Neuronal stem cell (in vitro differentiated cells): ENCODE measurements around the gene EPB41.
"Not testable (repeated sequence)": the region's sequence is repeated elsewhere in the genome, so short reads cannot be mapped to it uniquely, and the experiment has no call there.

Source experiments
- DNase-seq: peaks from one replicate; pipeline ENCODE4 v3.0.0-alpha.2; 2013; ENCODE audit warnings: low spot score
- H2AFZ ChIP-seq: one replicate; pipeline ENCODE4 v1.6.1; 2013; ENCODE audit warnings: mild to moderate bottlenecking, low read length, inconsistent platforms
- H2AK5ac ChIP-seq: 2 replicates; pipeline ENCODE4 v1.6.1; 2013; ENCODE audit warnings: low read depth, mild to moderate bottlenecking, inconsistent platforms, low read length, moderate library complexity, mixed read lengths
- H2BK120ac ChIP-seq: 2 replicates; pipeline ENCODE4 v1.6.1; 2013; ENCODE audit warnings: low read depth, mild to moderate bottlenecking, inconsistent platforms, low read length, moderate library complexity, mixed read lengths
- H2BK12ac ChIP-seq: one replicate; pipeline ENCODE4 v1.6.1; 2013; ENCODE audit warnings: low read length, inconsistent platforms
- H2BK15ac ChIP-seq: 2 replicates; pipeline ENCODE4 v1.6.1; 2013; ENCODE audit warnings: mild to moderate bottlenecking, low read length, inconsistent platforms, mixed read lengths
- H2BK5ac ChIP-seq: one replicate; pipeline ENCODE4 v1.6.1; 2013; ENCODE audit warnings: inconsistent platforms, mild to moderate bottlenecking, low read length, moderate library complexity
- H3K14ac ChIP-seq: one replicate; pipeline ENCODE4 v1.6.1; 2013; ENCODE audit warnings: low read length, inconsistent platforms
- H3K18ac ChIP-seq: 2 replicates; pipeline ENCODE4 v1.6.1; 2013; ENCODE audit warnings: low read length, inconsistent platforms
- H3K23ac ChIP-seq: 2 replicates; pipeline ENCODE4 v1.6.1; 2013; ENCODE audit warnings: low read depth, mild to moderate bottlenecking, mixed read lengths, low read length, inconsistent platforms; ENCODE audit not compliant: poor library complexity
- H3K27ac ChIP-seq: replicated peaks from 3 replicates; pipeline ENCODE4 v1.5.1; 2013; ENCODE audit warnings: low read length, inconsistent platforms
- H3K27me3 ChIP-seq, 3 experiments: 2 replicates each; pipeline ENCODE4 v1.6.1; 2013; ENCODE audit warnings: low read length in 3 of 3, mild to moderate bottlenecking in 2 of 3, inconsistent platforms in 1 of 3, low read depth in 1 of 3, mixed read lengths in 1 of 3, moderate library complexity in 1 of 3; ENCODE audit not compliant: control insufficient read depth in 3 of 3, insufficient read depth in 3 of 3
- H3K36me3 ChIP-seq, 2 donors: replicated peaks in 1 of 2; 2 replicates each; pipeline ENCODE4 v1.6.1; 2013; ENCODE audit warnings: low read length in 2 of 2; ENCODE audit not compliant: control insufficient read depth in 2 of 2, insufficient read depth in 2 of 2
- H3K4ac ChIP-seq: 2 replicates; pipeline ENCODE4 v1.6.1; 2013; ENCODE audit warnings: inconsistent platforms, mild to moderate bottlenecking, low read length, moderate library complexity
- H3K4me1 ChIP-seq, 2 donors: 1 replicate in 1 of 2; 2 replicates in 1 of 2; pipeline ENCODE4 v1.6.1; 2013; ENCODE audit warnings: low read length in 2 of 2, low read depth in 1 of 2; ENCODE audit not compliant: control insufficient read depth in 2 of 2, insufficient read depth in 1 of 2
- H3K4me2 ChIP-seq: one replicate; pipeline ENCODE4 v1.6.1; 2013; ENCODE audit warnings: mild to moderate bottlenecking, low read length, inconsistent platforms; ENCODE audit not compliant: insufficient read depth, poor library complexity, severe bottlenecking
- H3K4me3 ChIP-seq, 2 donors: 2 replicates each; pipeline ENCODE4 v1.5.1; 2013; ENCODE audit warnings: low read length in 2 of 2, mild to moderate bottlenecking in 2 of 2, inconsistent platforms in 1 of 2, moderate library complexity in 1 of 2
- H3K79me1 ChIP-seq: one replicate; pipeline ENCODE4 v1.6.1; 2013; ENCODE audit warnings: low read depth, mild to moderate bottlenecking, inconsistent platforms, low read length, moderate library complexity
- H3K9ac ChIP-seq: one replicate; pipeline ENCODE4 v1.6.1; 2013; ENCODE audit warnings: mild to moderate bottlenecking, low read depth, low read length, inconsistent platforms; ENCODE audit not compliant: poor library complexity
- H3K9me3 ChIP-seq, 2 donors: replicated peaks in 1 of 2; 2 replicates each; pipeline versions ENCODE3 to v1.6.1; 2013; ENCODE audit warnings: low read length in 2 of 2, mild to moderate bottlenecking in 2 of 2, inconsistent platforms in 1 of 2, low read depth in 1 of 2, mixed read lengths in 1 of 2, moderate library complexity in 1 of 2; ENCODE audit not compliant: control insufficient read depth in 2 of 2, insufficient read depth in 1 of 2
- H4K8ac ChIP-seq: one replicate; pipeline ENCODE4 v1.6.1; 2013; ENCODE audit warnings: low read depth, mild to moderate bottlenecking, inconsistent platforms, low read length, moderate library complexity
- H4K91ac ChIP-seq: one replicate; pipeline ENCODE4 v1.6.1; 2013; ENCODE audit warnings: low read length, low read depth, mild to moderate bottlenecking, inconsistent platforms; ENCODE audit not compliant: poor library complexity
- WGBS, 2 donors: extraction: QIAGEN DNeasy Blood & Tissue Kit; methylation state at CpG; one replicate each; pipeline ENCODE4 v1.1.7; 2013; ENCODE audit warnings: missing lambda C conversion rate in 2 of 2, mixed read lengths in 1 of 2; ENCODE audit not compliant: insufficient read length in 2 of 2, insufficient replicate concordance in 1 of 2; ENCODE audit errors: extremely low coverage in 2 of 2; 5-methylcytosine and 5-hydroxymethylcytosine counted together

EPB41 gene

GRCh38 chr1:28936528-28936927 is 22.2 kb downstream of the EPB41 start:
- no peaks in the 10 kb centered on the region for H3K27me3 ChIP-seq
- H2BK5ac ChIP-seq = no peak overlapping the region
- H2BK12ac ChIP-seq = no peak overlapping the region
- H2AK5ac ChIP-seq = no peak overlapping the region
- H2BK120ac ChIP-seq = no peak overlapping the region
- H3K4me3 ChIP-seq = no peak overlapping the region
- no peak overlapping the region for H2BK15ac ChIP-seq
- H3K27ac ChIP-seq = no peak overlapping the region
- no peaks in the 10 kb centered on the region for H3K36me3 ChIP-seq
- no peak overlapping the region for H3K18ac ChIP-seq
- no peak overlapping the region for H4K8ac ChIP-seq
- H3K14ac ChIP-seq = no peak overlapping the region
- DNase-seq = no peak
- peaks cover 2% of the 10 kb centered on the region for H3K79me1 ChIP-seq
- no peak overlapping the region for H2AFZ ChIP-seq
- H3K9ac ChIP-seq = no peak overlapping the region
- H3K23ac ChIP-seq = no peak overlapping the region
- peaks cover 0 to 23% of the 10 kb centered on the region in 2 donors for H3K9me3 ChIP-seq
- H4K91ac ChIP-seq = no peak overlapping the region
- H3K4me2 ChIP-seq = no peak overlapping the region
- no peak overlapping the region for H3K4ac ChIP-seq
- H3K4me1 ChIP-seq = no peaks in the 10 kb centered on the region

GRCh38 chr1:28943581-28943980 is 29.2 kb downstream of the EPB41 start:
- not testable (repeated sequence) for H2BK120ac ChIP-seq, H3K9ac ChIP-seq, DNase-seq, H3K27me3 ChIP-seq, H2BK5ac ChIP-seq, H2AK5ac ChIP-seq, H3K4ac ChIP-seq, H3K4me3 ChIP-seq, H3K18ac ChIP-seq, H4K8ac ChIP-seq, H3K79me1 ChIP-seq, H3K36me3 ChIP-seq, H2BK15ac ChIP-seq, H3K4me1 ChIP-seq, H3K27ac ChIP-seq, H3K14ac ChIP-seq, H2BK12ac ChIP-seq, H2AFZ ChIP-seq, H3K23ac ChIP-seq, H3K4me2 ChIP-seq, H4K91ac ChIP-seq
- H3K9me3 ChIP-seq = peaks cover 0 to 14% of the 10 kb centered on the region in 2 donors
- no CpG with 5 or more reads among the region's 3 CpGs for WGBS, 2 donors

GRCh38 chr1:28950006-28950405 is 35.6 kb downstream of the EPB41 start:
- H2BK120ac ChIP-seq = no peak overlapping the region
- no peak overlapping the region for H2BK12ac ChIP-seq
- H3K18ac ChIP-seq = no peak overlapping the region
- no peak overlapping the region for H2BK15ac ChIP-seq
- H3K4me2 ChIP-seq = no peak overlapping the region
- DNase-seq = no peak
- H3K9ac ChIP-seq = no peak overlapping the region
- H3K4me1 ChIP-seq = no peaks in the 10 kb centered on the region
- H2AFZ ChIP-seq = no peak overlapping the region
- H3K36me3 ChIP-seq = no peaks in the 10 kb centered on the region
- no peak overlapping the region for H3K4me3 ChIP-seq
- H3K4ac ChIP-seq = no peak overlapping the region
- no CpG with 5 or more reads among the region's 1 CpG for WGBS, 2 donors
- no peak overlapping the region for H4K8ac ChIP-seq
- H2AK5ac ChIP-seq = no peak overlapping the region
- H3K9me3 ChIP-seq = no peaks in the 10 kb centered on the region
- no peak overlapping the region for H3K27ac ChIP-seq
- H3K79me1 ChIP-seq = peaks cover 5% of the 10 kb centered on the region
- no peak overlapping the region for H4K91ac ChIP-seq
- H2BK5ac ChIP-seq = no peak overlapping the region
- no peaks in the 10 kb centered on the region for H3K27me3 ChIP-seq
- H3K23ac ChIP-seq = no peak overlapping the region
- H3K14ac ChIP-seq = no peak overlapping the region

GRCh38 chr1:28950449-28950848 is 36.1 kb downstream of the EPB41 start:
- Histone ChIP-seq H4K91ac (no peak overlapping the region), H3K27ac (no peak overlapping the region), H3K4me3 (no peak overlapping the region), H2BK15ac (no peak overlapping the region), H3K9me3 (no peaks in the 10 kb centered on the region), H2AFZ (no peak overlapping the region), H3K79me1 (peaks cover 5% of the 10 kb centered on the region), H3K18ac (no peak overlapping the region), H3K27me3 (no peaks in the 10 kb centered on the region), H3K4me1 (no peaks in the 10 kb centered on the region), H2BK120ac (no peak overlapping the region), H2AK5ac (no peak overlapping the region), H2BK5ac (no peak overlapping the region), H3K23ac (no peak overlapping the region), H3K14ac (no peak overlapping the region), H4K8ac (no peak overlapping the region), H2BK12ac (no peak overlapping the region), H3K36me3 (no peaks in the 10 kb centered on the region), H3K9ac (no peak overlapping the region), H3K4me2 (no peak overlapping the region), H3K4ac (no peak overlapping the region)
- DNase-seq = no peak
